Stomach (tissue), 4 donors: ENCODE data around the gene LRPPRC.

Source experiments
- POLR2A ChIP-seq, 4 donors: fragments of 450-650 bp; IDR thresholded peaks; one replicate each; pipeline ENCODE4 v1.6.1; 2016; ENCODE audit warnings: antibody characterized with exemption in 4 of 4, control low read depth in 2 of 4, mild to moderate bottlenecking in 1 of 4, moderate library complexity in 1 of 4
- POLR2AphosphoS5 ChIP-seq, 3 donors: sonication (generic); formaldehyde crosslinking; IDR thresholded peaks; one replicate each; pipeline ENCODE4 v1.6.1; 2016; ENCODE audit warnings: antibody characterized with exemption in 3 of 3
- TF ChIP-seq, protein P1 (sequence below), 7 experiments: fragments of 450-650 bp in 4 of 7; fragments of 200-600 bp in 3 of 7; sonication (generic) in 3 of 7; IDR thresholded peaks; one replicate each; pipeline ENCODE4 v1.5.1; 2016 to 2019; ENCODE audit warnings: antibody characterized with exemption in 7 of 7, control low read depth in 2 of 7, mild to moderate bottlenecking in 1 of 7

DNA sequence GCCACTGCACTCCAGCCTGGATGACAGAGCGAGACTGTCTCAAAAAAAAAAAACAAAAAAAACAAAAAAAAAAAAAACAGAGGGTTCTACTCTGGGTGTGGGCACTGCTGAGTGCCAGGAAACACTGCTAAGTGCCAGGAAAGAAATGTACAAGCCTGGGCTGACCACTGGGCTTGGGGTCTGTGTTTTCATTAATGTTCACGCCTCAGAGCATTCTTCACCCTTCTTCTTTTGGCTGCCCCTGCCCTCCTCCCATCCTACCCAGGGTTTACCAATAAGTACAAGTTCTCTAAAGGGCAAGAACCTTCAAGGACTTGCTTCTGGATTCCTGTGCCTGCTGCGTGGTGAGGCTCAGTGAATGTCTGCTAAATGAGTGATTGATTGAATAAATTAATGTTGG lies 49.3 kb upstream of the LRPPRC start:
- no peak for TF ChIP-seq POLR2A (IDR thresholded peaks at IDR 0.05)
- TF ChIP-seq, protein P1, sequence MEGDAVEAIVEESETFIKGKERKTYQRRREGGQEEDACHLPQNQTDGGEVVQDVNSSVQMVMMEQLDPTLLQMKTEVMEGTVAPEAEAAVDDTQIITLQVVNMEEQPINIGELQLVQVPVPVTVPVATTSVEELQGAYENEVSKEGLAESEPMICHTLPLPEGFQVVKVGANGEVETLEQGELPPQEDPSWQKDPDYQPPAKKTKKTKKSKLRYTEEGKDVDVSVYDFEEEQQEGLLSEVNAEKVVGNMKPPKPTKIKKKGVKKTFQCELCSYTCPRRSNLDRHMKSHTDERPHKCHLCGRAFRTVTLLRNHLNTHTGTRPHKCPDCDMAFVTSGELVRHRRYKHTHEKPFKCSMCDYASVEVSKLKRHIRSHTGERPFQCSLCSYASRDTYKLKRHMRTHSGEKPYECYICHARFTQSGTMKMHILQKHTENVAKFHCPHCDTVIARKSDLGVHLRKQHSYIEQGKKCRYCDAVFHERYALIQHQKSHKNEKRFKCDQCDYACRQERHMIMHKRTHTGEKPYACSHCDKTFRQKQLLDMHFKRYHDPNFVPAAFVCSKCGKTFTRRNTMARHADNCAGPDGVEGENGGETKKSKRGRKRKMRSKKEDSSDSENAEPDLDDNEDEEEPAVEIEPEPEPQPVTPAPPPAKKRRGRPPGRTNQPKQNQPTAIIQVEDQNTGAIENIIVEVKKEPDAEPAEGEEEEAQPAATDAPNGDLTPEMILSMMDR (IDR thresholded peaks at IDR 0.05), result no peak
- TF ChIP-seq POLR2AphosphoS5 (IDR thresholded peaks at IDR 0.05), result no peak
